ENCODE data around the gene EML6. TPM values are rescaled to one million over a fixed set of nuclear protein-coding genes. Genes with fewer than 3 reads are reported as not detected.

Gene EML6
- total RNA-seq, 4 donors from 2014 or later = 5.9 to 11.0 (median 7.9) TPM

DNA sequence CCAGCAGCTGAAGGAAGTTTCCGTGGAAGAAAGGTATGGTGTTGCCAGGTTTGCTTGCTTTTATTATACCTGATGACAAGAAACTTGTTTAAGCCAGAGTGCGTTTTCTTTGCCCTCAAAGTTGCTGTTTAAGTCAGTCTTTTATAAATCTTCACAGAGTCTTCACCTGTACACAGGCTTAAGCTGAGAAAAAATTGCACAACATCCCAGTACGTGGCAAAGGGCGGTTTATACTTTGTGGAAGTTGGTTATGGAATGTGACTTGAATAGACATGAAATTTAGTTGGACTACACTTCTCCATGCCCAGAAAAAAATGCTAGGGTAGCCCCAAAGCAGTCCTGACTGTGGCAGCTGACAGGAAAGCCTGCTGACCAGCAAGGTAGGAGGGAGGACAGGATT, 205.3 kb downstream of the EML6 start:
- TF ChIP-seq POLR2A (IDR thresholded peaks at IDR 0.05) = no peak
- TF ChIP-seq, protein P1, sequence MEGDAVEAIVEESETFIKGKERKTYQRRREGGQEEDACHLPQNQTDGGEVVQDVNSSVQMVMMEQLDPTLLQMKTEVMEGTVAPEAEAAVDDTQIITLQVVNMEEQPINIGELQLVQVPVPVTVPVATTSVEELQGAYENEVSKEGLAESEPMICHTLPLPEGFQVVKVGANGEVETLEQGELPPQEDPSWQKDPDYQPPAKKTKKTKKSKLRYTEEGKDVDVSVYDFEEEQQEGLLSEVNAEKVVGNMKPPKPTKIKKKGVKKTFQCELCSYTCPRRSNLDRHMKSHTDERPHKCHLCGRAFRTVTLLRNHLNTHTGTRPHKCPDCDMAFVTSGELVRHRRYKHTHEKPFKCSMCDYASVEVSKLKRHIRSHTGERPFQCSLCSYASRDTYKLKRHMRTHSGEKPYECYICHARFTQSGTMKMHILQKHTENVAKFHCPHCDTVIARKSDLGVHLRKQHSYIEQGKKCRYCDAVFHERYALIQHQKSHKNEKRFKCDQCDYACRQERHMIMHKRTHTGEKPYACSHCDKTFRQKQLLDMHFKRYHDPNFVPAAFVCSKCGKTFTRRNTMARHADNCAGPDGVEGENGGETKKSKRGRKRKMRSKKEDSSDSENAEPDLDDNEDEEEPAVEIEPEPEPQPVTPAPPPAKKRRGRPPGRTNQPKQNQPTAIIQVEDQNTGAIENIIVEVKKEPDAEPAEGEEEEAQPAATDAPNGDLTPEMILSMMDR (IDR thresholded peaks at IDR 0.05) = no peak
- H3K4me1 ChIP-seq = no peaks in the 10 kb centered on the region
- H3K27me3 ChIP-seq = no peaks in the 10 kb centered on the region
- H3K36me3 ChIP-seq = no peaks in the 10 kb centered on the region
- no peak overlapping the region for H3K4me3 ChIP-seq
- DNase-seq = no peak
- no peak overlapping the region for H3K27ac ChIP-seq
- H3K9me3 ChIP-seq = no peaks in the 10 kb centered on the region

DNA sequence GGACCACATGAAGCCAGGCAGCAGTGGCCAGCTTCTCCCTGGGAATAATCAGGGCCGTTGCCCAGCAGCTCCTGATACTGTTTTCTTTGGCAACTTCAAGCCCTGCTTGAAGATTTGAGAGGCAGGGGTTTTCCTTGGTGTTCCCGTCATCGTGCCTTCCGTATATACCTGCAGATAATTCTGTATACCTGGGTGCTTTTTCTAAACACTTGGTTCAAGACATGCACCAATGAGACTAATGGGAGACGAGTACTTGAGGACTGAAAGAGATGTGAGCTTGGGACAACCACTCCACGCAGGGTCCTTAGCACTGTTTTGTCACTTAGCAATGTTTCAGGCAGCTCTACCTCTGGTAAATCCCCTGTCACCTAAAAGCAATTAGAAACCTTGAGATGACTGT, 208.0 kb downstream of the EML6 start:
- Histone ChIP-seq H3K4me3 (no peak overlapping the region), H3K36me3 (no peaks in the 10 kb centered on the region), H3K4me1 (no peaks in the 10 kb centered on the region), H3K27me3 (no peaks in the 10 kb centered on the region), H3K9me3 (no peaks in the 10 kb centered on the region), H3K27ac (no peak overlapping the region)
- no peak for DNase-seq
- TF ChIP-seq POLR2A (IDR thresholded peaks at IDR 0.05) = no peak
- TF ChIP-seq, protein P1 (IDR thresholded peaks at IDR 0.05) = no peak

DNA sequence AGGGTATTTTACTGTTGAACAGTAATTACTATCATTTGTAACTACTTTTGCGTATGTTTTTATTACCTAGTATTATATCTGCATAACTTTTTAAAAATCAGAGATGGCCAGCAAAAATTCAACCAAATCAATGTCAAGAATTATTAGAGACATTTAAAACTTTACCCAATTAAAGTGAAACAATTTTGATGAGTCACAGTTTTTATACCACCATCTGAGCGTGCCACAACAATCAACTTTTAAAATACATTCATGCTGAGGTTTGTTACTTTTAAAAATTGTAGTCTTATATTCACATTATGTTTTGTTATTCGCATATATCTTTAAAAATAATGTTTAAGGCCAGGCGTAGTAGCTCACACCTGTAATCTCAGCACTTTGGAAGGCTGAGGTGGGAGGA, 211.9 kb downstream of the EML6 start:
- Histone ChIP-seq H3K4me3 (no peak overlapping the region), H3K27ac (no peak overlapping the region), H3K27me3 (no peaks in the 10 kb centered on the region), H3K4me1 (no peaks in the 10 kb centered on the region), H3K9me3 (peaks cover 0 to 9% (median 0%) of the 10 kb centered on the region in 4 donors), H3K36me3 (no peaks in the 10 kb centered on the region)
- DNase-seq = no peak
- TF ChIP-seq, protein P1 (IDR thresholded peaks at IDR 0.05) = no peak
- no peak for TF ChIP-seq POLR2A (IDR thresholded peaks at IDR 0.05)

DNA sequence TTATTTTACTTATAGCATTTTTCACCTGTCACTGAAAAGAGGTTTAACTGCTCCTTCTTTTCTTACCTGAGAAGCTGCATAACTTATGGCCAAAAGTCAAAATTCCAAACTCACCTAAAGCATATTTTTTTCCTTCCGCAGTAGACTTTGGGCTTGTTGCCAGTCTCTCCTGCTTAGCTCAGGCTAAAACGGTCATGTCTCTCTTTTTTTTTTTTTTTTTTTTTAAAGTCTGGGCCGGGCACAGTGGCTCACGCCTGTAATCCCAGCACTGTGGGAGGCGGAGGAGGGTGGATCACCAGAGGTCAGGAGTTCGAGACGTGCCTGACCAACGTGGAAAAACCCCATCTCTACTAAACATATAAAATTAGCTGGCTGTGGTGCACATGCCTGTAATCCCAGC, 213.3 kb downstream of the EML6 start:
- Histone ChIP-seq H3K27ac (no peak overlapping the region), H3K4me3 (no peak overlapping the region), H3K4me1 (no peaks in the 10 kb centered on the region), H3K36me3 (no peaks in the 10 kb centered on the region), H3K9me3 (peaks cover 0 to 9% (median 0%) of the 10 kb centered on the region in 4 donors), H3K27me3 (no peaks in the 10 kb centered on the region)
- DNase-seq = no peak
- no peak for TF ChIP-seq POLR2A (IDR thresholded peaks at IDR 0.05)
- TF ChIP-seq, protein P1 (IDR thresholded peaks at IDR 0.05) = no peak

DNA sequence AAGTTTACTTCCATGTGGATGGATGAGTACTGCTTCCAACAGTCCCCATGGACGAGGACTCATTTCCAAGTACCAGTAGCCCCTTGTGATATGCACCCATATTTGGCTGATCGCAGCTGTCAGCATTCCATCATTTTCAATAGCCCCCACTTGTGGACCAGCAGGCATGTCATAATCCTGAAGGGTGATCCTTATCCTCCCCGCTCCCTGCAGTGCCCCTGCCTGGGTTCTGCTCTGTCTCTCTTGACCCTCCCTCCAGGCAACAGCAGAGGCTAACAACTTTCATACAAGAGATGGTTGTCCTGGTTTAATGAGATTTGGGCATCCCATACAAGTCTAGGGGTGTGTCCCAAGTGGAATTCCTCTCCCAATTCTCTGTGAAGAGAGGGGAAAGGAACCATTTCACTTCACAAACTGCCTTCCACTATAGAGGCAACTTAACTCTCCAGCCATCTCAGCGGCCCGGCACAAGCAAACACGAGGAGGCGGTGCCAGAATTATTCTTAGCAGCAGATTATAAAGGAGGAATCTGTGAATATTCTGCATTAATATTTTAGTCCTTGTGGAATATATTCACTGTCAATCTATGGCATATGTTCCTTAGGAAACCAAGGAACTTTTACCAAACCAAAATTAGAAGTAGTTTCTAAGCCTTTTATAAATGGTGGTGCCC, 216.1 kb downstream of the EML6 start:
- H3K4me3 ChIP-seq = no peak overlapping the region
- no peak for DNase-seq
- TF ChIP-seq POLR2A (IDR thresholded peaks at IDR 0.05) = no peak
- H3K27me3 ChIP-seq = no peaks in the 10 kb centered on the region
- H3K9me3 ChIP-seq = peaks cover 0 to 9% (median 0%) of the 10 kb centered on the region in 4 donors
- H3K36me3 ChIP-seq = no peaks in the 10 kb centered on the region
- H3K27ac ChIP-seq = no peak overlapping the region
- no peaks in the 10 kb centered on the region for H3K4me1 ChIP-seq

DNA sequence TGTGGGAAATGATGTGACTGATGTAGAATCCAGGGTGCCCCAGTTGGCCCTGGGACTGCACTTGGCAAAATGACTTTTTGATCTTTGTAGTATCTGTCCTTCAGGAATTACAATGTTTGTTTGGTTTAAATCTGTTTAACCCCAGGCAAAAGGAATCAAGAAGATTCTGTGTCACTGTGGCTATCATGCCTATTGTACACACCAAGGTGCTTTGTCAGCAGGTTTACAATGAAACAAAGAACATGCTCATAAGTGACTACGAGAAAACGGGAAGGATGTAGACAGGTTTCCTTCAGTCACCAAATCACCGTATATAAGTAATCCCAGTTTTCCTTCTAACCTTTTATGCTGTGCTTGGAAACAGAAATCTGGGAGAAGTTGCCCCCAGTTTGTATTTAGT, 217.3 kb downstream of the EML6 start:
- H3K27ac ChIP-seq = no peak overlapping the region
- H3K9me3 ChIP-seq = peaks cover 0 to 9% (median 0%) of the 10 kb centered on the region in 4 donors
- H3K36me3 ChIP-seq = no peaks in the 10 kb centered on the region
- H3K27me3 ChIP-seq = no peaks in the 10 kb centered on the region
- DNase-seq = no peak
- H3K4me1 ChIP-seq = no peaks in the 10 kb centered on the region
- H3K4me3 ChIP-seq = no peak overlapping the region
- no peak for TF ChIP-seq POLR2A (IDR thresholded peaks at IDR 0.05)
- TF ChIP-seq, protein P1 (IDR thresholded peaks at IDR 0.05) = no peak

Data from Peyer's patch (tissue), 4 donors.